Rectal smooth muscle tissue (tissue), 1 donor: ENCODE results near the gene BRCC3.
"Not testable (repeated sequence)": the region's sequence is repeated elsewhere in the genome, so short reads cannot be mapped to it uniquely, and the experiment has no call there.

Experiments used
- H3K27ac ChIP-seq: one replicate; pipeline ENCODE4 v1.7.0; 2013; ENCODE audit warnings: low read depth, low read length, inconsistent platforms
- H3K27me3 ChIP-seq: one replicate; pipeline ENCODE4 v1.7.0; 2013; ENCODE audit warnings: low read length; ENCODE audit not compliant: control insufficient read depth, insufficient read depth
- H3K36me3 ChIP-seq: one replicate; pipeline ENCODE4 v1.7.0; 2013; ENCODE audit warnings: low read length; ENCODE audit not compliant: control insufficient read depth, insufficient read depth
- H3K4me1 ChIP-seq: one replicate; pipeline ENCODE4 v1.7.0; 2013; ENCODE audit warnings: low read length; ENCODE audit not compliant: control insufficient read depth, insufficient read depth
- H3K4me3 ChIP-seq: one replicate; pipeline ENCODE4 v1.7.0; 2013; ENCODE audit warnings: low read length
- H3K9ac ChIP-seq: one replicate; pipeline ENCODE4 v1.7.0; 2013; ENCODE audit warnings: low read length

BRCC3 gene

GRCh38 chrX:155127465-155127864, 56.2 kb downstream of the BRCC3 start:
- Histone ChIP-seq H3K9ac (no peak overlapping the region), H3K4me1 (no peaks in the 10 kb centered on the region), H3K4me3 (no peak overlapping the region), H3K27ac (no peak overlapping the region), H3K36me3 (no peaks in the 10 kb centered on the region), H3K27me3 (no peaks in the 10 kb centered on the region)

- H3K4me3 ChIP-seq = no peak overlapping the region
- no peak overlapping the region for H3K9ac ChIP-seq
- no peaks in the 10 kb centered on the region for H3K36me3 ChIP-seq
- no peaks in the 10 kb centered on the region for H3K27me3 ChIP-seq
- H3K4me1 ChIP-seq = no peaks in the 10 kb centered on the region
- H3K27ac ChIP-seq = no peak overlapping the region
Observed at GRCh38 chrX:155127940-155128339, 56.6 kb downstream of the BRCC3 start.

GRCh38 chrX:155132110-155132509, 60.8 kb downstream of the BRCC3 start:
- Histone ChIP-seq H3K4me3 (no peak overlapping the region), H3K27ac (no peak overlapping the region), H3K9ac (no peak overlapping the region), H3K27me3 (no peaks in the 10 kb centered on the region), H3K36me3 (no peaks in the 10 kb centered on the region), H3K4me1 (no peaks in the 10 kb centered on the region)

- Histone ChIP-seq H3K27ac (no peak overlapping the region), H3K4me1 (no peaks in the 10 kb centered on the region), H3K4me3 (no peak overlapping the region), H3K27me3 (no peaks in the 10 kb centered on the region), H3K9ac (no peak overlapping the region), H3K36me3 (no peaks in the 10 kb centered on the region)
Observed at GRCh38 chrX:155134255-155134654, 62.9 kb downstream of the BRCC3 start.

GRCh38 chrX:155143959-155144548, 72.7 kb downstream of the BRCC3 start:
- Histone ChIP-seq H3K36me3 (no peaks in the 10 kb centered on the region), H3K4me1 (no peaks in the 10 kb centered on the region), H3K4me3 (no peak overlapping the region), H3K9ac (no peak overlapping the region), H3K27ac (no peak overlapping the region), H3K27me3 (no peaks in the 10 kb centered on the region)

GRCh38 chrX:155144926-155145325, 73.6 kb downstream of the BRCC3 start:
- H3K27me3 ChIP-seq = no peaks in the 10 kb centered on the region
- no peaks in the 10 kb centered on the region for H3K4me1 ChIP-seq
- no peak overlapping the region for H3K4me3 ChIP-seq
- no peak overlapping the region for H3K9ac ChIP-seq
- H3K36me3 ChIP-seq = no peaks in the 10 kb centered on the region
- no peak overlapping the region for H3K27ac ChIP-seq

- not testable (repeated sequence) for H3K27me3 ChIP-seq, H3K36me3 ChIP-seq, H3K27ac ChIP-seq, H3K4me1 ChIP-seq, H3K4me3 ChIP-seq, H3K9ac ChIP-seq
Observed at GRCh38 chrX:155147612-155148011, 76.3 kb downstream of the BRCC3 start.

GRCh38 chrX:155148166-155148565, 76.9 kb downstream of the BRCC3 start:
- not testable (repeated sequence) for H3K4me3 ChIP-seq, H3K27me3 ChIP-seq, H3K9ac ChIP-seq, H3K4me1 ChIP-seq, H3K36me3 ChIP-seq, H3K27ac ChIP-seq

- H3K9ac ChIP-seq = no peak overlapping the region
- no peaks in the 10 kb centered on the region for H3K36me3 ChIP-seq
- H3K27ac ChIP-seq = no peak overlapping the region
- no peaks in the 10 kb centered on the region for H3K4me1 ChIP-seq
- no peaks in the 10 kb centered on the region for H3K27me3 ChIP-seq
- no peak overlapping the region for H3K4me3 ChIP-seq
Observed at GRCh38 chrX:155148724-155149537, 77.6 kb downstream of the BRCC3 start.

GRCh38 chrX:155169881-155170280, 98.6 kb downstream of the BRCC3 start:
- no peaks in the 10 kb centered on the region for H3K27me3 ChIP-seq
- no peak overlapping the region for H3K9ac ChIP-seq
- no peaks in the 10 kb centered on the region for H3K4me1 ChIP-seq
- no peak overlapping the region for H3K27ac ChIP-seq
- H3K36me3 ChIP-seq = no peaks in the 10 kb centered on the region
- H3K4me3 ChIP-seq = no peak overlapping the region
